Measurements from ENCODE around the gene ROS1.
"Not testable (repeated sequence)": the region's sequence is repeated elsewhere in the genome, so short reads cannot be mapped to it uniquely, and the experiment has no call there.

GRCh38 chr6:117468527-117468926, 42.8 kb upstream of the ROS1 start:
- TF ChIP-seq CTCF (IDR thresholded peaks at IDR 0.05 in 2 of 3, conservative IDR thresholded peaks at IDR 0.05 in 1 of 3; ENCODE audit: control insufficient read depth in 2 of 3, extremely low read depth in 1 of 3, insufficient read depth in 1 of 3, low read depth in 3 of 3, low read length in 3 of 3); TAF1 (IDR thresholded peaks at IDR 0.05; ENCODE audit: borderline replicate concordance, low read depth, low read length); STAT3 (IDR thresholded peaks at IDR 0.05; ENCODE audit: low read depth, low read length); FOXM1 (IDR thresholded peaks at IDR 0.05; ENCODE audit: low read depth, low read length); MYC (IDR thresholded peaks at IDR 0.05; ENCODE audit: insufficient read depth, insufficient read length, insufficient replicate concordance, low read length, severe bottlenecking); ATF7 (IDR thresholded peaks at IDR 0.05; ENCODE audit: low read depth); PAX8 (IDR thresholded peaks at IDR 0.05): not testable (repeated sequence)
- TF ChIP-seq, protein P1, sequence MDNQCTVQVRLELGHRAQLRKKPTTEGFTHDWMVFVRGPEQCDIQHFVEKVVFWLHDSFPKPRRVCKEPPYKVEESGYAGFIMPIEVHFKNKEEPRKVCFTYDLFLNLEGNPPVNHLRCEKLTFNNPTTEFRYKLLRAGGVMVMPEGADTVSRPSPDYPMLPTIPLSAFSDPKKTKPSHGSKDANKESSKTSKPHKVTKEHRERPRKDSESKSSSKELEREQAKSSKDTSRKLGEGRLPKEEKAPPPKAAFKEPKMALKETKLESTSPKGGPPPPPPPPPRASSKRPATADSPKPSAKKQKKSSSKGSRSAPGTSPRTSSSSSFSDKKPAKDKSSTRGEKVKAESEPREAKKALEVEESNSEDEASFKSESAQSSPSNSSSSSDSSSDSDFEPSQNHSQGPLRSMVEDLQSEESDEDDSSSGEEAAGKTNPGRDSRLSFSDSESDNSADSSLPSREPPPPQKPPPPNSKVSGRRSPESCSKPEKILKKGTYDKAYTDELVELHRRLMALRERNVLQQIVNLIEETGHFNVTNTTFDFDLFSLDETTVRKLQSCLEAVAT (IDR thresholded peaks at IDR 0.05): not testable (repeated sequence)

Measured in GM12878 (cell line).